Effector memory CD8-positive, alpha-beta T cell (primary cell): ENCODE results near the gene TRAF4.
A peak's percentile ranks its signal among the peaks of the same experiment; 100 is the strongest.
"Not testable (repeated sequence)": the region's sequence is repeated elsewhere in the genome, so short reads cannot be mapped to it uniquely, and the experiment has no call there.

Experiments
- ATAC-seq: fragments of 150-1000 bp; cut with Tn5 transposase; replicated peaks from 2 replicates; pipeline ENCODE4 v1.10.0; 2021; ENCODE audit warnings: mild to moderate bottlenecking, moderate library complexity
- DNase-seq, 3 experiments: peaks; one replicate each; pipeline ENCODE4 v3.0.0; 2021
- H3K27ac Mint-ChIP-seq, 2 donors: one replicate each; pipeline ENCODE4 v1.8.0; 2022; ENCODE audit warnings: mild to moderate bottlenecking in 2 of 2, mixed read lengths in 2 of 2, moderate library complexity in 2 of 2
- H3K27me3 Mint-ChIP-seq, 2 donors: one replicate each; pipeline ENCODE4 v1.8.0; 2022; ENCODE audit warnings: mixed read lengths in 2 of 2
- H3K36me3 Mint-ChIP-seq: one replicate; pipeline ENCODE4 v1.8.0; 2022; ENCODE audit warnings: mild to moderate bottlenecking, moderate library complexity, mixed read lengths; ENCODE audit not compliant: insufficient read depth
- H3K4me1 Mint-ChIP-seq, 2 donors: one replicate each; pipeline ENCODE4 v1.8.0; 2022; ENCODE audit warnings: low read depth in 2 of 2, mixed read lengths in 2 of 2
- H3K4me3 Mint-ChIP-seq, 2 donors: one replicate each; pipeline ENCODE4 v1.8.0; 2022; ENCODE audit warnings: mild to moderate bottlenecking in 2 of 2, mixed read lengths in 2 of 2, moderate library complexity in 2 of 2
- H3K9me3 Mint-ChIP-seq, 2 donors: one replicate each; pipeline ENCODE4 v1.8.0; 2022; ENCODE audit warnings: mixed read lengths in 2 of 2

Gene TRAF4

DNA sequence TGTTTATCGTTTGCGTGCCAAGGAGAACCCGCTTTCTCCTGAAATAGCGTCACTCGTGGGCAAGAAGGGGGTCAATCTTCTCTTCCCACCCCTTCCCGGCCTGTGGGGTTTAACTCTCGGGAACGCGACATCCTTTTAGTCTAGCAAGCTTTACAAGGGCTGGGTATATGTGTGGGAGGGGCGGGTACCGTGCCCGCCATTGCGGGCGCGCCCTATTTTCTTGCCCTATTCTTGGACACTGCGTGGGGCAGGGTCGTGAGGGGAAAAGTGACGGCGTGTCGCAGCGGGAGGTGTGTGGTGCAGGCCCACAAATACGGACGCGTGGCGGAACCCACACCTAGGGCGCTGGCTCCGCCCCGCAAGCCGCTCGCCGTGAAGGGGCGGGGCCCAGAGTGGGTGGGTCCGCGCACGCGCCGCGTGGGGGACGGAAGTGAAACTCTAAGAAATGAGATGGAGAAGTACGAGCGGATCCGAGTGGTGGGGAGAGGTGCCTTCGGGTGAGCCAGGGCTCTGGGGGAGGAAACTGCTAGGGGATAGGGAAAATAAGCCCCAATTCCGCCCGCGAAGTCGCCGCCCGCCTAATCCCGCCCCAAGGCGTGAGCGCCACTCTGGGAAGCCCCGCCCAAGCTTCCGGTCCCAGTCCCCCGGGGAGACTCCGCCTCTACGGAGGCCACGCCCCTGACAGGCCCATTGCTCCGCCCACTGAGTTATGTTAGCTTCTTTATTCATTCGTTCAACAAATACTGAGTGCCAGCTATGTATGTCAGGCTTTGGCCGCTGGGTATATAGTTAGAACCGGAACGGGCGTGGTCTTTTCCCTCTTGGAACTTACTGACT lies 15.2 kb upstream of the TRAF4 start, which contains the start of gene NEK8:
Gene NEK8, plus strand, starts transcription at position 425 of the 837 bp plus-strand sequence. Its CDS starts 26 bp downstream, at position 451.
- H3K36me3 Mint-ChIP-seq = peaks cover 47% of the 10 kb centered on the region
- peak within 1 kb of the TSS; percentile 98 to 99 for H3K27ac Mint-ChIP-seq
- peak; percentile 63 for ATAC-seq
- H3K4me1 Mint-ChIP-seq = peaks cover 32 to 38% of the 10 kb centered on the region in 2 donors
- no peaks in the 10 kb centered on the region for H3K9me3 Mint-ChIP-seq
- peak; percentile 99 to 100 (median 99) for DNase-seq
- H3K4me3 Mint-ChIP-seq = peak within 1 kb of the TSS; percentile 99 to 100
- H3K27me3 Mint-ChIP-seq = no peaks in the 10 kb centered on the region

DNA sequence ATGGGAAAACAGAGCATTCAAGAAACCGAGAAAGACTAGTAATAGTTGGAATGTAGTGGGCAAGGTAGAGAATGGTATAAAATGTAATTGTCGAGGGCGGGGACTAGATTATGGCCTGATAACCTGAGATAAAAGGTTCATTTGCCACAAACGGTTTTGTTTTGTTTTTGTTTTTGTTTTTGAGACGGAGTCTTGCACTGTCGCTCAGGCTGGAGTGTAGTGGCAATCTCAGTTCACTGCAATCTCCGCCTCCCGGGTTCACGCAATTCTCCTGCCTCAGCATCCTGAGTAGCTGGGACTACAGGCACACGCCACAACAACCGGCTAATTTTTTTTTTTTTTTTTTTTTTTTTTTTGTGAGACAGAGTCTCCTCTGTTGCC lies 13.9 kb upstream of the TRAF4 start:
- Mint-ChIP-seq H3K27ac (no peak overlapping the region), H3K36me3 (peaks cover 40% of the 10 kb centered on the region), H3K9me3 (no peaks in the 10 kb centered on the region), H3K27me3 (no peaks in the 10 kb centered on the region), H3K4me1 (peaks cover 25 to 30% of the 10 kb centered on the region in 2 donors), H3K4me3 (no peak overlapping the region)
- ATAC-seq (no peak), DNase-seq (no peak)

DNA sequence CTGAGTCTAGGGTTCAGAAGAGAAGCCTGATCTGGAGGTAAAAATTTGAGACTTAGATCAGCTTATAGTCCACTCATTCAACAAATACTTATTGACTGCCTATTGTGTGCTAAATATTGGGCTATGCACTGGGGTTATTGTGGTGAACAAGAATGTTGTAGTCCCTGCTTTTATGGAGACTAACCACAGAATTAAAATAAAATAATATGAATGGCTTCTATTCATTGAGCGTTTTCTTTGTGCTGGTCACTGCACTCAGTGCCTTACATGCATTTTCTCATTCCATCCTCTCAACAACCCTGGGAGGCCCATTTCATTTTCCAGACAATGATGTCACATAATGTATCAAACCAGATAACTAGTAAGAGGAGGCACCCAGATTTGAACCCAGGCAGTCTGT lies 10.5 kb upstream of the TRAF4 start:
- no peaks in the 10 kb centered on the region for H3K9me3 Mint-ChIP-seq
- H3K36me3 Mint-ChIP-seq = peaks cover 11% of the 10 kb centered on the region
- peaks cover 3% of the 10 kb centered on the region in 2 donors for H3K4me1 Mint-ChIP-seq
- DNase-seq (no peak), ATAC-seq (no peak)
- no peak overlapping the region for H3K4me3 Mint-ChIP-seq
- H3K27me3 Mint-ChIP-seq = no peaks in the 10 kb centered on the region
- H3K27ac Mint-ChIP-seq = no peak overlapping the region

DNA sequence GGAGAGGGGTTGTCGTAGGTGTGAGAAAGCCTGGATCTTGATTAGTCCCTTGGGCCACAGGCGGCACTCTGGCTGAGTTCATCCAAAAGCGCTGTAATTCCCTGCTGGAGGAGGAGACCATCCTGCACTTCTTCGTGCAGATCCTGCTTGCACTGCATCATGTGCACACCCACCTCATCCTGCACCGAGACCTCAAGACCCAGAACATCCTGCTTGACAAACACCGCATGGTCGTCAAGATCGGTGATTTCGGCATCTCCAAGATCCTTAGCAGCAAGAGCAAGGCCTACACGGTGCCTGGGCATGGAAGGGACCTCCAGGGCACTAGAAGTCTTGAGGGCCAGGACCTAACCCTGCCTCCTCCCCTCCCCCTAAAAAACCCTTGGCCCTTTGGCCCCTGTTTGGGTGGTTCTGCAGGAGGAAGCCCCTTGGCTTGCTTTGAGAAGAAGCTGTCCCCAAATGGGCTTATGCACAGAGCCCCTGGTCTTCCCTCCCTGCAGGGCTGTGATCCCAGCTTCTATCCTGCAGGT lies 9.0 kb upstream of the TRAF4 start:
- Mint-ChIP-seq H3K27ac (no peak overlapping the region), H3K4me1 (peaks cover 0 to 3% of the 10 kb centered on the region in 2 donors), H3K36me3 (peaks cover 5% of the 10 kb centered on the region), H3K27me3 (no peaks in the 10 kb centered on the region), H3K4me3 (no peak overlapping the region), H3K9me3 (no peaks in the 10 kb centered on the region)
- no peak for DNase-seq
- no peak for ATAC-seq

DNA sequence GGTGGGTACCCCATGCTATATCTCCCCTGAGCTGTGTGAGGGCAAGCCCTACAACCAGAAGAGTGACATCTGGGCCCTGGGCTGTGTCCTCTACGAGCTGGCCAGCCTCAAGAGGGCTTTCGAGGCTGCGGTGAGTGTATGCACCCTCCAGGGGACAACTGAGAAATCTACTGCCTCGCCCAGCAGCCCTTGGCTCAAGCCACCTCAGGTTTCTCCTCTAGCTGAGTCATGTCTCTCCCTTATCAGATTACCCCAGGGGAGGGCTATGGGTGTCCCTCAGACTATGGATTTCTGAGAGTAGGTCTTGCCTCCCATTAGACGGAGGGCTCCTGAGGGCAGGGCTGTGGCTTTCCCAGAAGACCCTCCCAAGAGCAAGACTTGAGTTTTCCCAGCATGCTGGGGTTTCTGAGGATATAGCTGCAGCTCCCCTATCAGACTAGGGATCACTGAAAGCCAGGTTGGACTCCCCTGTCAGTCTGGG lies 8.5 kb upstream of the TRAF4 start:
- Mint-ChIP-seq H3K4me3 (no peak overlapping the region), H3K9me3 (no peaks in the 10 kb centered on the region), H3K27ac (no peak overlapping the region), H3K4me1 (peaks cover 0 to 3% of the 10 kb centered on the region in 2 donors), H3K27me3 (no peaks in the 10 kb centered on the region), H3K36me3 (peaks cover 5% of the 10 kb centered on the region)
- DNase-seq (no peak), ATAC-seq (no peak)

DNA sequence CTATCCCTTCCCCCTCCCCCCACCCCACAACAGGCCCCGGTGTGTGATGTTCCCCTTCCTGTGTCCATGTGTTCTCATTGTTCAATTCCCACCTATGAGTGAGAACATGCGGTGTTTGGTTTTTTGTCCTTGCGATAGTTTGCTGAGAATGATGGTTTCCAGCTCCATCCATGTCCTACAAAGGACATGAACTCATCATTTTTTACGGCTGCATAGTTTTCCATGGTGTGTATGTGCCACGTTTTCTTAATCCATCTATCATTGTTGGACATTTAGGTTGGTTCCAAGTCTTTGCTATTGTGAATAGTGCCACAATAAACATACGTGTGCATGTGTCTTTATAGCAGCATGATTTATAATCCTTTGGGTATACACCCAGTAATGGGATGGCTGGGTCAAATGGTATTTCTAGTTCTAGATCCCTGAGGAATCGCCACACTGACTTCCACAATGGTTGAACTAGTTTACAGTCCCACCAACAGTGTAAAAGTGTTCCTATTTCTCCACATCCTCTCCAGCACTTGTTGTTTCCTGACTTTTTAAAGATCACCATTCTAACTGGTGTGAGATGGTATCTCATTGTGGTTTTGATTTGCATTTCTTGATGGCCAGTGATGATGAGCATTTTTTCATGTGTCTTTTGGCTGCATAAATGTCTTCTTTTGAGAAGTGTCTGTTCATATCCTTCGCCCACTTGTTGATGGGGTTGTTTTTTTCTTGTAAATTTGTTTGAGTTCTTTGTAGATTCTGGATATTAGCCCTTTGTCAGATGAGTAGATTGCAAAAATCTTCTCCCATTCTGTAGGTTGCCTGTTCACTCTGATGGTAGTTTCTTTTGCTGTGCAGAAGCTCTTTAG lies 7.7 kb upstream of the TRAF4 start:
- not testable (repeated sequence) for H3K4me1 Mint-ChIP-seq, DNase-seq

DNA sequence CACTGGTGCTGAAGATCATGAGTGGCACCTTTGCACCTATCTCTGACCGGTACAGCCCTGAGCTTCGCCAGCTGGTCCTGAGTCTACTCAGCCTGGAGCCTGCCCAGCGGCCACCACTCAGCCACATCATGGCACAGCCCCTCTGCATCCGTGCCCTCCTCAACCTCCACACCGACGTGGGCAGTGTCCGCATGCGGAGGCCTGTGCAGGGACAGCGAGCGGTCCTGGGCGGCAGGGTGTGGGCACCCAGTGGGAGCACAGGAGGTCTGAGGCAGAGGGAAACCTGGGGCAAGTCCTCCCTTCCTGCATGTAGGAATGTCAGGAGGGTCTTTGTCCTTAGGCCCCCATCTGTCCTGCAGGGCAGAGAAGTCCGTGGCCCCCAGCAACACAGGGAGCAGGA lies 6.5 kb upstream of the TRAF4 start:
- no peak overlapping the region for H3K27ac Mint-ChIP-seq
- H3K27me3 Mint-ChIP-seq = no peaks in the 10 kb centered on the region
- ATAC-seq (no peak), DNase-seq (no peak)
- H3K4me3 Mint-ChIP-seq = no peak overlapping the region
- H3K36me3 Mint-ChIP-seq = peaks cover 10% of the 10 kb centered on the region
- no peaks in the 10 kb centered on the region for H3K9me3 Mint-ChIP-seq
- peaks cover 0 to 3% of the 10 kb centered on the region in 2 donors for H3K4me1 Mint-ChIP-seq

More for the DNA sequence above, 7.7 kb upstream of the TRAF4 start:
- H3K9me3 Mint-ChIP-seq, H3K27me3 Mint-ChIP-seq, H3K4me3 Mint-ChIP-seq, H3K36me3 Mint-ChIP-seq, ATAC-seq, H3K27ac Mint-ChIP-seq: not testable (repeated sequence)

DNA sequence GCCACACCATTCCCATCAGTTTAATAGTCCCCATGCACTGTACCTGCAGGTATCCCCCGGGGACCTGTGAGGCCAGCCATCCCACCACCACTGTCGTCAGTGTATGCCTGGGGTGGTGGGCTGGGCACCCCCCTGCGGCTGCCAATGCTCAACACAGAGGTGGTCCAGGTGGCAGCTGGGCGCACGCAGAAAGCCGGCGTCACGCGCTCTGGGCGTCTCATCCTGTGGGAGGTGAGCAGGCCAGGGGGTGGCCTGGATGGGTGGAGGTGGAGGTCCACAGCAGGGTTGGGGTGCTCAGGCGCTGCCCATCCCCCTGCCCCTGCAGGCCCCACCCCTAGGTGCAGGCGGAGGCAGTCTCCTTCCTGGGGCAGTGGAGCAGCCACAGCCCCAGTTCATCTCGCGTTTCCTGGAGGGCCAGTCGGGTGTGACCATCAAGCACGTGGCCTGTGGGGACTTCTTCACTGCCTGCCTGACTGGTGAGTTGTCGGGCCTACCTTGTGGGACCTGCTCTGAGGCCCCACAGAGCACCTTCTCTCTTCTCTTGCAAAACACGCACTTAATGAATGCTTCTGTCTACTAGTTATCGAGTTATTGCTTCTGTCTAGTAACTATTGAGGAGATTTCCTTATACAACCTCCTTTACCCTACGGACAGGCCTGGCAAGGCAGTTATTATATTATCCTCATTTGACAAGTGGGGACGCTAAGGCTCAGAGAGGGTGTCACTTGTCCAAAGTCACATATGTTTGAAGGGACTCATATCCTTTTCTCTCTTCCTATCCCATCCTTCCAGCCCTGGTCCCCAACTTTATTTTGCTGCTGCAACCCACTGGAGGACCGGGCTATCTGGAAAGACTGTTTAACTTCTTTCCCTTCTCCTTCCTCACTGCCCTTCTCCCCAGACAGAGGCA lies 5.8 kb upstream of the TRAF4 start:
- Mint-ChIP-seq H3K9me3 (no peaks in the 10 kb centered on the region), H3K36me3 (peaks cover 14% of the 10 kb centered on the region), H3K27me3 (no peaks in the 10 kb centered on the region), H3K4me3 (no peak overlapping the region), H3K27ac (peak overlapping the region in 1 of 2 donors; percentile 65), H3K4me1 (peaks cover 0 to 3% of the 10 kb centered on the region in 2 donors)
- DNase-seq = no peak
- peak; percentile 33 for ATAC-seq

DNA sequence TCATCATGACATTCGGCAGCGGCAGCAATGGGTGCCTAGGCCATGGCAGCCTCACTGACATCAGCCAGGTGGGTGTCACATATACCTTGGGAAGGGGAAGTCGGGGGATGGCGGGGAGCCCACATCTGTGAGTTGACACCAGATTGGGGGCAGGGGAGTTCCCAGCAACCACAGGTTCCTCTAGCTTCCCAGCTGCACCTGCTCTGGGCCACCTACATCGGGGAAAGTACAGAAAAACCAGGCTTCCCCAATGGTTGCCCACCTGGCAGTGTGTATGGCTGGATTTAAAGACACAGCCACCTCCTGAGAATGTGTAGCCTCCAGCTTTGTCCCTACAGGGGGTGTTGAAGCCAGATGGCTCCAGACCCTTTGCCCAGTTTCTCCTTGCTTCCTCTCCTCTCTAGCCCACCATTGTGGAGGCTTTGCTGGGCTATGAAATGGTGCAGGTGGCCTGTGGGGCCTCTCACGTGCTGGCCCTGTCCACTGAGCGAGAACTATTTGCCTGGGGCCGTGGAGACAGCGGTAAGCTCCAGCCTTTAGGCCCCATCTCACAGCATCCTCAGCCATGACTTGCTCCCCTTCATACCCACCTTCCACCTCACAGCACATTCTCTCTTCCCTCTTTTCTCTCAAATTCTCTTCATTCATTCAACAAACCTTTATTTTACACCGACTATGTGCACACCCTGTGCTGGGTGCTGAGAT lies 5.0 kb upstream of the TRAF4 start:
- DNase-seq (no peak), ATAC-seq (peak; percentile 77)
- H3K27ac Mint-ChIP-seq = peak overlapping the region; percentile 7 to 65
- H3K4me1 Mint-ChIP-seq = peaks cover 0 to 3% of the 10 kb centered on the region in 2 donors
- H3K27me3 Mint-ChIP-seq = no peaks in the 10 kb centered on the region
- peaks cover 19% of the 10 kb centered on the region for H3K36me3 Mint-ChIP-seq
- H3K4me3 Mint-ChIP-seq = no peak overlapping the region
- H3K9me3 Mint-ChIP-seq = no peaks in the 10 kb centered on the region

DNA sequence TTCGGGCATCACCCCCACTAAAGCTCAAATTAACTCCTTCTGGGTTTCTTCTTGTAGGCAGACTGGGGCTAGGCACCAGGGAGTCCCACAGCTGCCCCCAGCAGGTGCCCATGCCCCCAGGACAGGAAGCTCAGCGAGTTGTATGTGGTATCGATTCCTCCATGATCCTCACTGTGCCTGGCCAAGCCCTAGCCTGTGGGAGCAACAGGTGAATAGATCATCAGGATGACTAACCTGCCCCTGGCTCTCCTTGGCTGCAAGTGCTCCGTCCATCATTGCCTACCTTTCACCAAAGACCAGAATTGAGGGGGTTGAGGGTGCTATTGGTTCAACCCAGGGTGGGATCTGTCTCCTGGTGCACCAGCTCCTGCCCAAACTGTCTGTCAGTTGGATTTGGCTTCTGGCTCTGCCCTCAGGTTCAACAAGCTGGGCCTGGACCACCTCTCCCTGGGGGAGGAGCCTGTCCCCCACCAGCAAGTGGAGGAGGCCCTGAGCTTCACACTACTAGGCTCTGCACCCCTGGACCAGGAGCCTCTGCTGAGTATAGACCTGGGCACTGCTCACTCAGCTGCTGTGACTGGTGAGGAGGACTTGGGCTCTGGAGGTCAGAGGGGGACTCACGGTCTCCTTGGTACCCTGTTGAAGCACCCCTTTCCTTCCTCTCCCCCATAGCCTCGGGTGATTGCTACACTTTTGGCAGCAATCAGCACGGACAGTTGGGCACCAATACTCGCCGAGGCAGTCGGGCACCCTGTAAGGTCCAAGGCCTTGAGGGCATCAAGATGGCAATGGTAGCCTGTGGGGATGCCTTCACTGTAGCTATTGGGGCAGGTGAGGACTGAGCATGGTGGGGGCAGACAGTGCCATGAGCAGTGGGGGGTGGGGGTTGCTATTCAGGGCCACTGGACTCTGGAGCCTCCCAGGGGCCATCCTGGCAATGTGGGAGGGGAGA lies 3.1 kb upstream of the TRAF4 start:
- H3K27me3 Mint-ChIP-seq = no peaks in the 10 kb centered on the region
- DNase-seq = no peak
- H3K27ac Mint-ChIP-seq = no peak overlapping the region
- peaks cover 7 to 12% of the 10 kb centered on the region in 2 donors for H3K4me1 Mint-ChIP-seq
- H3K4me3 Mint-ChIP-seq = no peak overlapping the region
- no peaks in the 10 kb centered on the region for H3K9me3 Mint-ChIP-seq
- peaks cover 27% of the 10 kb centered on the region for H3K36me3 Mint-ChIP-seq
- ATAC-seq = no peak
